IPS DF 6.9 (cell line): ENCODE results near the gene VAX1.

Experiments used
- DNase-seq: peaks from one replicate; pipeline ENCODE4 v3.0.0-alpha.2; 2013; ENCODE audit warnings: low read depth, low spot score
- H3K27ac ChIP-seq: one replicate; pipeline ENCODE4 v1.5.1; 2013; ENCODE audit warnings: low read length, control low read depth
- H3K27me3 ChIP-seq: 2 replicates; pipeline ENCODE4 v1.6.1; 2013; ENCODE audit warnings: mild to moderate bottlenecking, low read length; ENCODE audit not compliant: control insufficient read depth, insufficient read depth
- H3K36me3 ChIP-seq: 2 replicates; pipeline ENCODE4 v1.6.1; 2013; ENCODE audit warnings: low read length; ENCODE audit not compliant: control insufficient read depth, insufficient read depth
- H3K4me1 ChIP-seq: 2 replicates; pipeline ENCODE4 v1.6.1; 2013; ENCODE audit warnings: low read length; ENCODE audit not compliant: control insufficient read depth, insufficient read depth
- H3K4me3 ChIP-seq: 2 replicates; pipeline ENCODE4 v1.5.1; 2013; ENCODE audit warnings: mild to moderate bottlenecking, low read length
- H3K9me3 ChIP-seq: 2 replicates; pipeline ENCODE4 v1.6.1; 2013; ENCODE audit warnings: low read length, inconsistent platforms; ENCODE audit not compliant: control insufficient read depth, insufficient read depth
- WGBS: extraction: QIAGEN DNeasy Blood & Tissue Kit; methylation state at CpG from one replicate; pipeline ENCODE4 v1.1.7; 2013; ENCODE audit warnings: mixed read lengths, missing lambda C conversion rate; ENCODE audit not compliant: insufficient read length, insufficient coverage; 5-methylcytosine and 5-hydroxymethylcytosine counted together

VAX1 gene

GRCh38 chr10:117163061-117163953 lies 25.2 kb upstream of the VAX1 start:
- H3K4me3 ChIP-seq = peak overlapping the region; percentile 34
- H3K4me1 ChIP-seq = peaks cover 3% of the 10 kb centered on the region
- WGBS = no CpG with 5 or more reads among the region's 82 CpGs
- peaks cover 79% of the 10 kb centered on the region for H3K27me3 ChIP-seq
- no peak overlapping the region for H3K27ac ChIP-seq
- DNase-seq = no peak
- H3K36me3 ChIP-seq = no peaks in the 10 kb centered on the region
- no peaks in the 10 kb centered on the region for H3K9me3 ChIP-seq

- Histone ChIP-seq H3K36me3 (no peaks in the 10 kb centered on the region), H3K4me3 (peak overlapping the region; percentile 34; the same call in 1 of the 2 replicates), H3K4me1 (peaks cover 1% of the 10 kb centered on the region; the same call in 1 of the 2 replicates), H3K27ac (no peak overlapping the region), H3K27me3 (peaks cover 80% of the 10 kb centered on the region), H3K9me3 (no peaks in the 10 kb centered on the region)
- WGBS = no CpG with 5 or more reads among the region's 39 CpGs
- DNase-seq = no peak
Observed at GRCh38 chr10:117162093-117163060, 24.3 kb upstream of the VAX1 start.

- Histone ChIP-seq H3K36me3 (no peaks in the 10 kb centered on the region), H3K9me3 (no peaks in the 10 kb centered on the region), H3K27ac (no peak overlapping the region), H3K4me1 (peaks cover 1% of the 10 kb centered on the region; the same call in 1 of the 2 replicates), H3K4me3 (no peak overlapping the region), H3K27me3 (peaks cover 80% of the 10 kb centered on the region)
- DNase-seq = no peak
- WGBS = no CpG with 5 or more reads among the region's 6 CpGs
Observed at GRCh38 chr10:117161386-117162033, 23.4 kb upstream of the VAX1 start.

GRCh38 chr10:117160567-117160966 lies 22.5 kb upstream of the VAX1 start:
- Histone ChIP-seq H3K4me1 (peaks cover 1% of the 10 kb centered on the region; the same call in 1 of the 2 replicates), H3K9me3 (no peaks in the 10 kb centered on the region), H3K27me3 (peaks cover 81% of the 10 kb centered on the region), H3K4me3 (no peak overlapping the region), H3K36me3 (no peaks in the 10 kb centered on the region), H3K27ac (no peak overlapping the region)
- WGBS = no CpG with 5 or more reads among the region's 5 CpGs
- no peak for DNase-seq

DNA sequence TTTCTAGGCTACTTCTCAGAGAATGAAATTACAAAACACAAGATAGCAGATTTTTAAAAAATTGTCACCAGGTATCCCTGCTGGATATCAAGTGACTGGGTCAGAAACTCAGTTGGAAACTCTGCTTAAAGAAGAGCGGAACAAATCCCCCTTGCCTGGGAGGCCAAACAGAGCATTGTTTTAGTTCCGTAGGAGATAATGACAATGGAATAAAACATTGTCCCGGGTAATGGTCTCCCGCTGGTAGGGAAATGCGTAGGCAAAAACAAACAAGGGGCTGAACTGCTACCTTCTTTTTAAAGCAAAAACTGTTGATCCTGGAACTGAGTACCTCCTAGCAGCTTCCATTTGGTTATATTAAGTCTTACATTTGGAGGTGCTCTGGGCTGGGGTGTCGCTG lies 21.3 kb upstream of the VAX1 start:
- peaks cover 1% of the 10 kb centered on the region; the same call in 1 of the 2 replicates for H3K4me1 ChIP-seq
- no peaks in the 10 kb centered on the region for H3K9me3 ChIP-seq
- no peaks in the 10 kb centered on the region for H3K36me3 ChIP-seq
- no peak overlapping the region for H3K4me3 ChIP-seq
- WGBS = no CpG with 5 or more reads among the region's 6 CpGs
- H3K27ac ChIP-seq = no peak overlapping the region
- H3K27me3 ChIP-seq = peaks cover 81% of the 10 kb centered on the region
- no peak for DNase-seq

DNA sequence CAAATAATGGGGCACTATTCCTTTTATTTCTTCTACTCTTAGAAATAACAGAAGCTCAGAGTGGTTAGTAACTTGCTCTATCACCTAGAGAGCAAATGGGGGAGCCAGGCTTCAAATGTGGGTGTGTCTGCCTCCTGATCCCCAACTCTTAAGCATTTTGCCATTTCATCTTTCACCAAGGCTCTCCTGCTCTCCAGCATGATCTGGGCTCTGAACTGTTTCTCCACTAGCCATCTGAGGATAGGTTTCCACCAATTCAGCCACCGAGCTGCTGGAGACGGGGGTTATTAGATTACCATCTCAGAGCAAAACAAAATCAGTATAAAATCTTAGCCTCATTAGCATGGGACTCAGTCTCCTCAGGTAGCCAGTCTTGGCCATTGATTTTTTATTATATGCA lies 20.2 kb upstream of the VAX1 start:
- WGBS = no CpG with 5 or more reads among the region's 2 CpGs
- Histone ChIP-seq H3K9me3 (no peaks in the 10 kb centered on the region), H3K27me3 (peaks cover 77% of the 10 kb centered on the region), H3K36me3 (no peaks in the 10 kb centered on the region), H3K4me1 (peaks cover under 1% of the 10 kb centered on the region; the same call in 1 of the 2 replicates), H3K4me3 (no peak overlapping the region), H3K27ac (no peak overlapping the region)
- no peak for DNase-seq

- no peak overlapping the region for H3K4me3 ChIP-seq
- no peaks in the 10 kb centered on the region for H3K4me1 ChIP-seq
- H3K9me3 ChIP-seq = no peaks in the 10 kb centered on the region
- H3K27me3 ChIP-seq = peaks cover 70% of the 10 kb centered on the region
- no peak for DNase-seq
- no CpG with 5 or more reads among the region's 3 CpGs for WGBS
- no peak overlapping the region for H3K27ac ChIP-seq
- no peaks in the 10 kb centered on the region for H3K36me3 ChIP-seq
Observed at GRCh38 chr10:117152668-117153067, 14.6 kb upstream of the VAX1 start.

DNA sequence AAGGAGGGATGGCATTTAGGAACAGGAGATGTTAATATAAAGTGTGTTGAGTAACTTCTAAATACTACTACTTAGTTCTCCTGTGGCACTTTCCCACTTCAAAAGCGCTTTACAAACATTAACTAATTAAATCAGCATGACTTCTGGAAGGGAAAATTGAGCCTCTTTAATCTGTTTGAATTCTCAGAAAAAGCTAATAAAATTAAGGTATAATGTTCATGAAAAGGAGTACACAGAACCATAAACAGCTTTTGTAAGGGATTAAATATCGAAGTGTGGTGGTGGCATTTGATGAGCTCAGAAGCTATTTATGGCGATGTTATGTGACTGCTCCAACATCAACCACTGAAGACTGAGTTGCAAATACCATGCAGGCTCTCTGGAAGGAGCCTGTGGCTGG lies 10.2 kb upstream of the VAX1 start:
- H3K36me3 ChIP-seq = no peaks in the 10 kb centered on the region
- no peaks in the 10 kb centered on the region for H3K4me1 ChIP-seq
- H3K27ac ChIP-seq = no peak overlapping the region
- no peak overlapping the region for H3K4me3 ChIP-seq
- WGBS = no CpG with 5 or more reads among the region's 3 CpGs
- no peaks in the 10 kb centered on the region for H3K9me3 ChIP-seq
- peaks cover 53% of the 10 kb centered on the region for H3K27me3 ChIP-seq
- DNase-seq = no peak

- WGBS = no CpG with 5 or more reads among the region's 4 CpGs
- no peak for DNase-seq
- peaks cover 67% of the 10 kb centered on the region for H3K27me3 ChIP-seq
- H3K36me3 ChIP-seq = no peaks in the 10 kb centered on the region
- H3K9me3 ChIP-seq = no peaks in the 10 kb centered on the region
- no peak overlapping the region for H3K4me3 ChIP-seq
- H3K4me1 ChIP-seq = no peaks in the 10 kb centered on the region
- no peak overlapping the region for H3K27ac ChIP-seq
Observed at GRCh38 chr10:117145019-117145418, 6.9 kb upstream of the VAX1 start.
